Measurements from ENCODE around the gene SEMA5A.

DNA sequence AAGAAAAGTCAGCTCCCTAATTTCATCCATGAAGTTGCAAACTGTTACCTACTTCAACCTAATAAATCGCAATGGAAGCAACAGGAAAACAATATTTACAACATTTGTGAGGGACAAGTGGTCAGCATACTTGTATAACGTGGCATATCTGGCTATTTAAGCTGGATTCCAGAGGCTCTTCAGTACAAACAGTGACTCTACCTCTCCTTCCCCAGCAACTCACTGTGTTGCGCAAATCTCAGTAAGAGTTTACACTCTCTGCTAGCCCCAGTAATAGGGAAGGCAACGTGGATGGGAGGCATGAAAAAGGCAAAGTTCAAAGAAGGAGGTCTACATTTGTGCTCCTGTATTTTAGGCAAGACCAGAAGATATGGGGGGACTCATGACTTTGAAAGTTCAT, 18.9 kb upstream of the SEMA5A start:
- TF ChIP-seq ZNF274 (IDR thresholded peaks at IDR 0.05; ENCODE audit: low read depth, low read length) (no peak), SUZ12 (IDR thresholded peaks at IDR 0.05; ENCODE audit: extremely low read depth, insufficient read depth, insufficient read length) (no peak)

Data from NT2/D1 (cell line).